Suprapubic skin (tissue), 4 donors: ENCODE results near the gene ISL2. TPM values are rescaled to one million over a fixed set of nuclear protein-coding genes. Genes with fewer than 3 reads are reported as not detected.

Source experiments
- DNase-seq, 2 donors: peaks; one replicate each; pipeline ENCODE4 v3.0.0-alpha.2; 2019; ENCODE audit warnings: low spot score in 2 of 2
- H3K27ac ChIP-seq: fragments of 200-600 bp; sonication (generic); one replicate; pipeline ENCODE4 v1.5.1; 2019
- H3K27me3 ChIP-seq: fragments of 200-600 bp; sonication (generic); one replicate; pipeline ENCODE4 v1.5.1; 2019
- H3K36me3 ChIP-seq: fragments of 200-600 bp; sonication (generic); one replicate; pipeline ENCODE4 v1.5.1; 2019
- H3K4me1 ChIP-seq: fragments of 200-600 bp; sonication (generic); one replicate; pipeline ENCODE4 v1.5.1; 2019
- H3K4me3 ChIP-seq: fragments of 200-600 bp; sonication (generic); one replicate; pipeline ENCODE4 v1.5.1; 2019; ENCODE audit warnings: mild to moderate bottlenecking
- H3K9me3 ChIP-seq: fragments of 200-600 bp; sonication (generic); one replicate; pipeline ENCODE4 v1.5.1; 2019
- EP300 ChIP-seq: sonication (generic); formaldehyde crosslinking; IDR thresholded peaks from one replicate; pipeline ENCODE4 v1.6.1; 2017; ENCODE audit warnings: antibody characterized with exemption
- POLR2A ChIP-seq, 2 donors: fragments of 450-650 bp; IDR thresholded peaks; one replicate each; pipeline ENCODE4 v1.6.1; 2017; ENCODE audit warnings: antibody characterized with exemption in 2 of 2, mild to moderate bottlenecking in 2 of 2, moderate library complexity in 2 of 2
- POLR2AphosphoS5 ChIP-seq, 3 donors: sonication (generic); formaldehyde crosslinking; IDR thresholded peaks; one replicate each; pipeline ENCODE4 v1.6.1; 2017; ENCODE audit warnings: antibody characterized with exemption in 3 of 3
- whole genome bisulfite sequencing: methylation state at CpG from one replicate; pipeline ENCODE4 v1.1.5; 2018; 5-methylcytosine and 5-hydroxymethylcytosine counted together
- total RNA-seq, 4 donors: library from RNA; depleted of rRNA; stranded (reverse); fragments of >200 nt; gene quantifications; one replicate each; pipeline ENCODE4 v1.1.0, GENCODE V29; 2016
- TF ChIP-seq, protein P1 (sequence below), 2 donors: fragments of 200-600 bp in 1 of 2; fragments of 450-650 bp in 1 of 2; sonication (generic) in 1 of 2; IDR thresholded peaks; one replicate each; pipeline ENCODE4 v1.5.1; 2016 to 2019; ENCODE audit warnings: antibody characterized with exemption in 2 of 2, mild to moderate bottlenecking in 1 of 2, moderate library complexity in 1 of 2

Gene ISL2
- total RNA-seq, 4 donors from 2014 or later: 0.76 TPM; not detected in 3

DNA sequence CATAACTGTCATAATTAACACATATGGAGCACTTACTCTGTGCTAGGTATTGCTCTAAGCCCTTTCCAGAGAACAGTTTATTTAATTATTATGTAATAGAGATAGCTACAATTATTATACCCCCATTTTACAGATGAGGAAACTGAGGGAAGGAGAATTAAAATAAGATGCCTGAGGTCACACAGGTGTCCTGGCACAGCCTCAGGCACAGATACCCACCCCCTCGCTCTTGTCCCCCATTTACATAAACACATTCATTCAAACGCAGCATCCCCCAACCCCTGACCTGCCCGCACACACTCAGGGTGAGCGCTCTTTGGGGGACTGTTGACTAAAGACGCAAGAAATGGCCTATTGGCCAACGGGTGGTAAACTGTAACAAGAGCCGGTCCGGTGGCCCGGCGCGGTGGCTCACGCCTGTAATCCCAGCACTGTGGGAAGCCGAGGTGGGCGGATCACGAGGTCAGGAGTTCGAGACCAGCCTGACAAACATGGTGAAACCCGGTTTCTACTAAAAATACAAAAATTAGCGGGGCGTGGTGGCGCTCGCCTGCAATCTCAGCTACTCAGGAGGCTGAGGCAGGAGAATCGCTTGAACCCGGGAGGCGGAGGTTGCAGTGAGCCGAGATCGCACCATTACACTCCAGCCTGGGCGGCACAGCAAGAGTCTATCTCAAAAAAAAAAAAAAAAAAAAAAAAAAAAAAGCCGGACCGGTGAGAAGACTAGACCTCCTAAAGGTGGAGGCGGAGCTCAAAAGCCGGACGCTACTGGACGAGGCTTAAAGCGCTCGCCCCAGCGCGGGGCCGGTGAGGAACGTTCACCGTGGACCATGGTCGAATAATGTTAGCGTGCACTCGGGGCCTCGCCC, 1.9 kb upstream of the ISL2 start:
- no peaks in the 10 kb centered on the region for H3K36me3 ChIP-seq
- no peak overlapping the region for H3K27ac ChIP-seq
- TF ChIP-seq POLR2AphosphoS5 (IDR thresholded peaks at IDR 0.05) (no peak), EP300 (no peak), POLR2A (IDR thresholded peaks at IDR 0.05) (no peak)
- TF ChIP-seq, protein P1, sequence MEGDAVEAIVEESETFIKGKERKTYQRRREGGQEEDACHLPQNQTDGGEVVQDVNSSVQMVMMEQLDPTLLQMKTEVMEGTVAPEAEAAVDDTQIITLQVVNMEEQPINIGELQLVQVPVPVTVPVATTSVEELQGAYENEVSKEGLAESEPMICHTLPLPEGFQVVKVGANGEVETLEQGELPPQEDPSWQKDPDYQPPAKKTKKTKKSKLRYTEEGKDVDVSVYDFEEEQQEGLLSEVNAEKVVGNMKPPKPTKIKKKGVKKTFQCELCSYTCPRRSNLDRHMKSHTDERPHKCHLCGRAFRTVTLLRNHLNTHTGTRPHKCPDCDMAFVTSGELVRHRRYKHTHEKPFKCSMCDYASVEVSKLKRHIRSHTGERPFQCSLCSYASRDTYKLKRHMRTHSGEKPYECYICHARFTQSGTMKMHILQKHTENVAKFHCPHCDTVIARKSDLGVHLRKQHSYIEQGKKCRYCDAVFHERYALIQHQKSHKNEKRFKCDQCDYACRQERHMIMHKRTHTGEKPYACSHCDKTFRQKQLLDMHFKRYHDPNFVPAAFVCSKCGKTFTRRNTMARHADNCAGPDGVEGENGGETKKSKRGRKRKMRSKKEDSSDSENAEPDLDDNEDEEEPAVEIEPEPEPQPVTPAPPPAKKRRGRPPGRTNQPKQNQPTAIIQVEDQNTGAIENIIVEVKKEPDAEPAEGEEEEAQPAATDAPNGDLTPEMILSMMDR (IDR thresholded peaks at IDR 0.05): no peak
- no peak overlapping the region for H3K4me3 ChIP-seq
- peaks cover 75% of the 10 kb centered on the region for H3K27me3 ChIP-seq
- no peak for DNase-seq
- peaks cover 42% of the 10 kb centered on the region for H3K4me1 ChIP-seq
- WGBS: 38% methylated on average over 42 of the region's 44 CpGs
- H3K9me3 ChIP-seq: no peaks in the 10 kb centered on the region

DNA sequence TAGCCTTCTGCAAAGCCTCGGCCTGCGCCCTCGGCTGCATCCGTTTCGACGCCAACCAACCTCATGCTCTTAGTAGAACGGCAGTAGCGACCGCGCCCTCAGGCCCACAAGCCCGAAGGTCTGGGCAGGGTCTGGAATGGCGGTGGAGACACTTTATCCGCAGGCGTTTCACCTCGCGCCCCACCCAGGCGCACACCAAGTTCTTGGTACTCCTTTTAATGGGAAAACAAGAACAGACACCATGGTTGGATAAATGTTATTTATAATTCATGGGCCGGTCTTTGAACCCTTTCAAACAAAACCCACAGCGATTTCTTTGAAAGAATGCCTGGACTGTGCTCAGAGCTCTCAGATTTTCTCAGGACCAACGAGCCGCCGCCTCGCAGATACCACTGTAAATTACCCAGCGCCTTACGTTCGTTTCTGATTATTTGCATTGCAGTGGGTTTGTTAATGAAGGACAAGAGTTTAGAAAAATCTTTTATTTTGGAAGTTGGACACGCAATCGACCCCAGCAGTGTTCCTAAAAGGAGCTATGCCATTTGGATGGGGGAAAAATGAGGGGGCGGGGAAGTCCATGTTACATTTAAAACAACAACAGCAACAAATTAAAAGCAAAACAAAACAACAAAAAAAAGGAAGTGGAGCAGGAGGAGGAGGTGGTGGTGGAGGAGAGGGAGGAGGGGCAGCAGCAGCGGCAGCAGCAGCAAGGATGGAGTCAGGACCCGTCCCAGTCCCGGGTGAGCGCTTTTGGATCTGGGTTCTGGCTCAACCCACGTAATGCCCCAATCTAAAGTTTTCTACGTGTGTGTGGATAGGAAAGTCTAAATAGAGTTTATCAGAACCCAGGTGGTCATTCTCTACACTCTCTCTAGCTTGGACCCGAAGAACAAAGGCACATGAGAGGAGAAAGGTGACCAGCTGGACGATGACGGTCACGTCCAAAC, 993 bp upstream of the ISL2 start:
- no peak for DNase-seq
- TF ChIP-seq EP300: no peak
- TF ChIP-seq POLR2AphosphoS5 (IDR thresholded peaks at IDR 0.05): no peak
- TF ChIP-seq, protein P1 (IDR thresholded peaks at IDR 0.05): no peak
- TF ChIP-seq POLR2A (IDR thresholded peaks at IDR 0.05): no peak
- Histone ChIP-seq H3K27me3 (peaks cover 78% of the 10 kb centered on the region), H3K27ac (no peak overlapping the region), H3K4me1 (peaks cover 51% of the 10 kb centered on the region), H3K9me3 (no peaks in the 10 kb centered on the region), H3K4me3 (no peak overlapping the region), H3K36me3 (no peaks in the 10 kb centered on the region)
- 12% methylated on average over 33 of the region's 39 CpGs for WGBS

DNA sequence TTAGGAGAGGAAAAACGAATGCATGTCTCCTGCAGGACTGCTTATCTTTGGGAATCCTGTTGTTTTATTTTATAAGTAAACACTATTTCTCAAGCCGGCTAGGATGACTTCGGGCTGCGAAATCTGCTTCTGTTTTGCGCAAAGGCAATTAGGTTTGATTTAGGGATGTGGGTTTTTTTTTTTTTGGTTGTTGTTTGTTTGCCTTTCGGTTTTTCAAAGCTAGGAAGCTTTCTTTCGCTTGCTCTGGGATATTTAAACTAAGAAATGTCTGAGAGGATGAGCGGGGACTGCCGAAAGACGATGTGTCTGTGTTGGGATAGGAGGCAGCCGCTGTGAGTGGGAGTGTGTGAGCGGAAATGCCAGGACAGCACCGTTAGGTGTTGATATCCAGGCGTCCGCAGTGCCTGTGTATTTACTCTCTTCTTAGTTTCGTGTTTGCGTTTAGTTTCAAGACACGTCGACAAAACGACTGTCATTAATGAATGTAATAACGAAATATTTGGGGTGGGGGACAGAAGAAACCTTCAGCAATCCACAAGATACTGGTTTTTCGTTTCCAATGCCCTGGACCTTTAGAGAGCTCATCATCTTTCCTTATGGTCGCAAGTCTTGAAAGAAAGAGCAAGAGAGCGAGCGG, 604 bp downstream of the ISL2 start:
- no peak for TF ChIP-seq EP300
- TF ChIP-seq, protein P1 (IDR thresholded peaks at IDR 0.05): no peak
- no peak for TF ChIP-seq POLR2AphosphoS5 (IDR thresholded peaks at IDR 0.05)
- TF ChIP-seq POLR2A (IDR thresholded peaks at IDR 0.05): no peak
- peaks cover 67% of the 10 kb centered on the region for H3K4me1 ChIP-seq
- H3K36me3 ChIP-seq: no peaks in the 10 kb centered on the region
- no peak overlapping the region for H3K27ac ChIP-seq
- no peak for DNase-seq
- 19% methylated on average over 25 of the region's 25 CpGs for WGBS
- no peaks in the 10 kb centered on the region for H3K9me3 ChIP-seq
- no peak overlapping the region for H3K4me3 ChIP-seq
- H3K27me3 ChIP-seq: peaks cover 94% of the 10 kb centered on the region

DNA sequence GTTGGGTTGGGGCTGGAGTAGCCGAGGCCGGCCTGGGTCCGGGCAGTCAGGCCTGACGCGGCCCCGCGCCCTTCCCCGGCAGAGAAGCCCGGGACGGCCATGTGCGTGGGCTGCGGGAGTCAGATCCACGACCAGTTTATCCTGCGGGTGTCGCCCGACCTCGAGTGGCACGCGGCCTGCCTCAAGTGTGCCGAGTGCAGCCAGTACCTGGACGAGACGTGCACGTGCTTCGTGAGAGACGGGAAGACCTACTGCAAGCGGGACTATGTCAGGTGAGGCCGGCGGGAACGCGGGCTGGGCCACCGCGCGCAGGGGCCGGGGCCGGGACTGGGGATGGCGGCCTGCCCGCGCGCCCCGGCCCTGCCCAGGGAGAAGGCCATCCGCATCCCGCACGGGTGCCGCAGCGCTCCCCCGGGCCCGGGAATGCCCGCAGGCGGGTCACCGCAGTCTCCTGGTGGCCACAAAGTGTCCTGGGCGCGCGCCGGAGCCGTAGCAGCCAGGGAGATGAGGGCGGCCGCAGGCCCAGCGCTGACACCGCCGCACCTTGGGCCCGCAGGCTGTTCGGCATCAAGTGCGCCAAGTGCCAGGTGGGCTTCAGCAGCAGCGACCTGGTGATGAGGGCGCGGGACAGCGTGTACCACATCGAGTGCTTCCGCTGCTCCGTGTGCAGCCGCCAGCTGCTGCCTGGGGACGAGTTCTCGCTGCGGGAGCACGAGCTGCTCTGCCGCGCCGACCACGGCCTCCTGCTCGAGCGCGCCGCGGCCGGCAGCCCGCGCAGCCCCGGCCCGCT, 1.3 kb downstream of the ISL2 start:
- Histone ChIP-seq H3K9me3 (no peaks in the 10 kb centered on the region), H3K4me1 (peaks cover 74% of the 10 kb centered on the region), H3K27ac (no peak overlapping the region), H3K27me3 (peaks cover 100% of the 10 kb centered on the region), H3K4me3 (no peak overlapping the region), H3K36me3 (no peaks in the 10 kb centered on the region)
- 9% methylated on average over 20 of the region's 89 CpGs for WGBS
- DNase-seq: no peak
- TF ChIP-seq EP300 (no peak), POLR2A (IDR thresholded peaks at IDR 0.05) (no peak), POLR2AphosphoS5 (IDR thresholded peaks at IDR 0.05) (no peak)
- TF ChIP-seq, protein P1 (IDR thresholded peaks at IDR 0.05): no peak
